Smooth muscle cell (in vitro differentiated cells): ENCODE results near the gene SSR1. TPM values are rescaled to one million over a fixed set of nuclear protein-coding genes. Genes with fewer than 3 reads are reported as not detected.

Experiments
- DNase-seq: peaks from one replicate; lab custom pipeline; 2025; ENCODE audit not compliant: unreplicated experiment; lab: John Stamatoyannopoulos, UW
- H2AFZ ChIP-seq: fragments of 200-600 bp; sonication (generic); 2 replicates; pipeline ENCODE4 v1.6.0; 2016; ENCODE audit warnings: antibody characterized with exemption, low read depth, mild to moderate bottlenecking
- H3F3A ChIP-seq: fragments of 200-600 bp; sonication (generic); 2 replicates; pipeline ENCODE4 v1.6.0; 2017; ENCODE audit warnings: antibody characterized with exemption, low read depth
- H3K27ac ChIP-seq: fragments of 200-600 bp; sonication (generic); 2 replicates; pipeline ENCODE4 v1.5.1; 2016; ENCODE audit warnings: low read depth, mild to moderate bottlenecking
- H3K27me3 ChIP-seq: fragments of 200-600 bp; sonication (generic); 2 replicates; pipeline ENCODE4 v1.6.1; 2016; ENCODE audit warnings: low read depth, mild to moderate bottlenecking
- H3K36me3 ChIP-seq: fragments of 200-600 bp; sonication (generic); 2 replicates; pipeline ENCODE4 v1.5.1; 2016; ENCODE audit warnings: low read depth
- H3K4me1 ChIP-seq: fragments of 200-600 bp; sonication (generic); 2 replicates; pipeline ENCODE4 v1.5.1; 2016; ENCODE audit warnings: low read depth
- H3K4me2 ChIP-seq: fragments of 200-600 bp; sonication (generic); 2 replicates; pipeline ENCODE4 v1.6.0; 2016; ENCODE audit warnings: mild to moderate bottlenecking
- H3K4me3 ChIP-seq: fragments of 200-600 bp; sonication (generic); 2 replicates; pipeline ENCODE4 v1.5.1; 2016; ENCODE audit warnings: mild to moderate bottlenecking
- H3K79me2 ChIP-seq: fragments of 200-600 bp; sonication (generic); 2 replicates; pipeline ENCODE4 v1.6.0; 2016; ENCODE audit warnings: low read depth, mild to moderate bottlenecking
- H3K9ac ChIP-seq: fragments of 200-600 bp; sonication (generic); 2 replicates; pipeline ENCODE4 v1.6.0; 2016; ENCODE audit warnings: low read depth
- H3K9me3 ChIP-seq: fragments of 200-600 bp; sonication (generic); replicated peaks from 2 replicates; pipeline ENCODE4 v1.5.1; 2016; ENCODE audit warnings: low read depth
- H4K20me1 ChIP-seq: fragments of 200-600 bp; sonication (generic); 2 replicates; pipeline ENCODE4 v1.6.0; 2016; ENCODE audit warnings: low read depth
- CTCF ChIP-seq: fragments of 200-600 bp; sonication (generic); IDR thresholded peaks from 2 replicates; pipeline ENCODE4 v1.5.1; 2017; ENCODE audit warnings: borderline replicate concordance, mild to moderate bottlenecking, antibody characterized with exemption; ENCODE audit not compliant: insufficient read depth, poor library complexity, severe bottlenecking
- WGBS: methylation state at CpG from one replicate; pipeline ENCODE4 v1.1.7; 2016; ENCODE audit warnings: low lambda C conversion rate; 5-methylcytosine and 5-hydroxymethylcytosine counted together
- polyA plus RNA-seq: library from polyadenylated mRNA; unstranded; fragments of >200 nt; fragmentation: Nextera tagmentation; extraction: Ambion mirVana; gene quantifications from 2 replicates; pipeline ENCODE4 v1.2.1, GENCODE V29; 2016
- total RNA-seq: library from RNA; depleted of rRNA; stranded (reverse); fragments of >200 nt; gene quantifications from 2 replicates; pipeline ENCODE4 v1.2.3, GENCODE V29; 2014

Gene SSR1
- total and polyA plus RNA-seq, 2 experiments from 2014 or later: 304 to 306 TPM

DNA sequence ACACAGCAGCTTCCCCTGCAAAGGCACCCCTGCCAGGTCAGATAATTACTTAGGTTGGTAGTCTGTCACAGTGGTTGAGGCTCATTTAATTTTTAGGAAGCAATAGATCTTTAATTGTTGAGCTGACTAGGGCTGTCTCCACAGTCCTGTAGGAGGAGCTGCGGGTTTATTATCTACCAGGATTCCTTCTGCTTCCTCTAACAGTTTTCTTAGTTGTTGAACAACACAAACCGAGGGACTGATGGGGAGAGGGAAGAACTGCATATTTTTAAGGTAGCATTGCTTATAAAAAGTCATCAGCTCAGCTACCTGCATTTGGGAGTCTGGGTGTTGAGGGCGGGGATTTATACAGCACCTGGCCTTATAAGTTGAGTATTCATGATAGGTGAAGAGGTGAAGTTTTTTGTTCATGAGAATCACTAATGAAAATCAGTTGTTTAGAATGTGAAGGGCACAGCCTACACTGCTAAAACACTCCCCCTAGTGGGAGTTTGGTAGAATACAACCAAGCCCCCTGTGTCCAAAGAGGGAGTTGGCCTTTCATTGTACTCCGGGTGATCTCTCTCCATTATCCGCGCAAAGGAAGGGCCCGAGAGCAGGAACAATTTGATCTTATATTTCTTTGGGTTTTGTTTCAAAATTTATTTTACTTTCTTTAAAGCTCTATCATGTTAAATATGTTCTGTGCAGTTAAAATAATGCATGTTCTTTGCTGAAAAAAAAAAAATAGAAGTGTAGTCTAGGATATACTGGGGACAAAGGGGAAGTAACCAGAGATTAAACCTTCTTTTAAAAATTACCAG is 69.6 kb downstream of the SSR1 start:
- TF ChIP-seq CTCF: peak; percentile 81
- Histone ChIP-seq H3K9me3 (no peaks in the 10 kb centered on the region), H3K4me1 (peaks cover 18% of the 10 kb centered on the region), H3K9ac (no peak overlapping the region), H3K36me3 (no peaks in the 10 kb centered on the region), H3K79me2 (peaks cover 11% of the 10 kb centered on the region), H3K4me2 (peak overlapping the region; percentile 60), H3K27ac (peak overlapping the region; percentile 68), H3K27me3 (no peaks in the 10 kb centered on the region), H3K4me3 (no peak overlapping the region), H4K20me1 (peaks cover 39% of the 10 kb centered on the region), H2AFZ (no peak overlapping the region), H3F3A (peaks cover 18% of the 10 kb centered on the region)
- 16% methylated on average over 7 of the region's 7 CpGs for WGBS
- no peak for DNase-seq

GRCh38 chr6:7242835-7243178 is 70.2 kb downstream of the SSR1 start:
- DNase-seq: no peak
- Histone ChIP-seq H3K4me1 (peaks cover 18% of the 10 kb centered on the region), H3K9me3 (no peaks in the 10 kb centered on the region), H3K9ac (no peak overlapping the region), H3K4me2 (peak overlapping the region; percentile 60), H3K36me3 (no peaks in the 10 kb centered on the region), H2AFZ (no peak overlapping the region), H3F3A (peaks cover 18% of the 10 kb centered on the region), H3K27me3 (no peaks in the 10 kb centered on the region), H3K79me2 (peaks cover 16% of the 10 kb centered on the region), H3K27ac (peak overlapping the region; percentile 68), H3K4me3 (no peak overlapping the region), H4K20me1 (peaks cover 44% of the 10 kb centered on the region)
- WGBS: 61% methylated on average over 4 of the region's 4 CpGs
- no peak for TF ChIP-seq CTCF

GRCh38 chr6:7241709-7242645 is 71.0 kb downstream of the SSR1 start:
- H3K9ac ChIP-seq: peak overlapping the region; percentile 7
- peaks cover 53% of the 10 kb centered on the region for H4K20me1 ChIP-seq
- WGBS: 61% methylated on average over 13 of the region's 13 CpGs
- H3K9me3 ChIP-seq: no peaks in the 10 kb centered on the region
- H3K4me2 ChIP-seq: peak overlapping the region; percentile 60
- no peaks in the 10 kb centered on the region for H3K27me3 ChIP-seq
- TF ChIP-seq CTCF: no peak
- peaks cover 23% of the 10 kb centered on the region for H3K79me2 ChIP-seq
- DNase-seq: no peak
- peak overlapping the region; percentile 68 for H3K27ac ChIP-seq
- peaks cover 18% of the 10 kb centered on the region for H3K4me1 ChIP-seq
- H3K4me3 ChIP-seq: peak overlapping the region; percentile 32
- no peaks in the 10 kb centered on the region for H3K36me3 ChIP-seq
- H3F3A ChIP-seq: peaks cover 18% of the 10 kb centered on the region
- H2AFZ ChIP-seq: no peak overlapping the region
